Jurkat, Clone E6-1 (cell line): ENCODE results near the gene CFDP1.

ENCODE experiments used
- DNase-seq: peaks from one replicate; pipeline ENCODE4 v3.0.0-alpha.2; 2011; ENCODE audit warnings: low read depth, low spot score
- H3K4me3 ChIP-seq: 2 replicates; pipeline ENCODE4 v1.5.1; 2011; ENCODE audit warnings: mild to moderate bottlenecking, low read length, control low read depth, moderate library complexity

Gene CFDP1

DNA sequence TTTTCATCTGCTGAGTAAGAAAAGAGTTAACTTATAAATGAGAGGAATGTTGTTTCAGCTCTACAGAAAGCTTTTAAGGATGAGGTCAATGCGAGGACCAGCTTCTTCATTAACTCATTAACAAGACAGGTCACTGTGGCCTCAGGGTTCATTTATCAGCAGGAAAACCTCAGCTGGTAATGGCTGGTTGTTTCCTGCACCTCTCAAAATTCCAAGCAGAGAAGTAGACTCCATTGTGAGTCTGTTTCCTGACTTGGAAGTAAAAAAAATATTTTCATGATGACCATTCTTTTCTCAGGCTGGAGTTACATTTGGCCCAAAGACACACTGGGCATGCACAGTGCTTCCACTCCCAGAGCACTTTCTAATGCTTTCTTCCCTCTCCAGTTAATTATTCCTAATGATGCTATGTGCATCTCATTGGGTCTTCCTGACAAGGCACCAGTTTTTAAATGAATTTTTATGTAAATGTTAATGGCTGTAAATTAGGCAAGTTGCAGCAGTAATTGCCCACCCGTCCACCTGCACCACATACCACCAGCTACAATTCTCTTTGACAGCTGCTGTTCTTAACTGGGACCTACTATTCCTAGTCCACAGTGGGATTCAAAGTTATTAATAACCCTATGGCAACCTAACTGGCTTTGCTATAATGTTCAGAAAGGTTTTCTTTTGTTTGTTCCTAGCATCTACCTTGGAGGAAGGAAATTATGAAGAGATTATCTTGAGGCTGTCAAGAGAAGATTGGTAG is 92.4 kb downstream of the CFDP1 start:
- no peak overlapping the region for H3K4me3 ChIP-seq
- DNase-seq, result no peak

DNA sequence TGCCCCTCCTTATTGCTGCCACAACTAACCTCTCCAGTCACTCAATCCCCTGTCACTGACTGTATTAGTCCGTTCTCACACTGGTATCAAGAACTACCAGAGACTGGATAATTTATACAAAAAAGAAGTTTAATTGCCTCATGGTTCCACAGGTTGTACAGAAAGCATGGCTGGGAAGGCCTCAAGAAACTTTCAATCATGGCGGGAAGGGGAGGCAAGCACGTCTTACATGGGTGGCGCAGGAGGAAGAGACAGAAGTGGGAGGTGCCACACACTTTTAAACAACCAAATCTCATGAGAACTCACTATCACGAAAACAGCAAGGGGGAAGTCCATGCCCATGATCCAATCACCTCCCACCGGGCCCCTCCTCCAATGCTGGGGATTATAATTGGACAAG is 95.9 kb downstream of the CFDP1 start:
- DNase-seq, result no peak
- no peak overlapping the region for H3K4me3 ChIP-seq

DNA sequence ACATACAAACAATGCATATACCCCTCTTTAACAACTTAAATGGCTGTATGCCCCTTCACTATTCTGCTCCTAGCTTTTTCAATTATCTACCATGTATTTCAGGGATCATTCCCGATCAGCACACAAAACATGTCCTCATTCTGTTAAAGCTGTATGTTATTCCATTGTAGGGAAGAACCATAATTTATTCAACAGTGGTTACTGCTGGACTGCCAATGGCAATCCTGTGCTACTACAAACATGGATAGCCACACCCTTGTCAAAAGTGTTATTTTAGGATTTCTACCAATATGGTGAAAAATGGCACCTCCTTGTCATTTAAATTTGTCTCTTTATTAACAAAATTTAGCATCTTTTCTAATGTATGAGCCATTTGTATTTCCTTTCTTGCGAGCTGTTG is 96.8 kb downstream of the CFDP1 start:
- H3K4me3 ChIP-seq, result no peak overlapping the region
- DNase-seq, result no peak

DNA sequence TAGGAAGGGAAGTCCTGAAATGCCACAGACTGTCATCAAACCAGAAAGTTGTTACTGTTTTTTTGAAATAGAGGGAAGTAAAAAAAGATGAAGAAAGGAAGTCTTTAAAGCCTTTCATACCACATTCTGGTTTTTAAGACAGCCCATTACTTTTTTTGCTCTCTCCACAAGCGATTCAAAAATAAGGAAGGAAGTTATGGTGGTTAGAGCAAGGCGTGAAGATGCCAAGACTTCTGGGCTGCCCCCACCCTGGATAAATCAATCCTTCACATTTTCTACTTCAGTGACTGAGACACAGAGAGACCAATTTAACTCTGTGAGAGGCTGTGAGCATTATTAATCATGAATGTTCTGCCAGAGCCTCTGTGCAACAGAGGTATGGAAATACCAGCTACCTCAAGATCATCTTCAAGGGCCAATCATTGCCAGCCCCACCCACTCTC is 99.6 kb downstream of the CFDP1 start:
- no peak overlapping the region for H3K4me3 ChIP-seq
- DNase-seq, result peak; percentile 46

DNA sequence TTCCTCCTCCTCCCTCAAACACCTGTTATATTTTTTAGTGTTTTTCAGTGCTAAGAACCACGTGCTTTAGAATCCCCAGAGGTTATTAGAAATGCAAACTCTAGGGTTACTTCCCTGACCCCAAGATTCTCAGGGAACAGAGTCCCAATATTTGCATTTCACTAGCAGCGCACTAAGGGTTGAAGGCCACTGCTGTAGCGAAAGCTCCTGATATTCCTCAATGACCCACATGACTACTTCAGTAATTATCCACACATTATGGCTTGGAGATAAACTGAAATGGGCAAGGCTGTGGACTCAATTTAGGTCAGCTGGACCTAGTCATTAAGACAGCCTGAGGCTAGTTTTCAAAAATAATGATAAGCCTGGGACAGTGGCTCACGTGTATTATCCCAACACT is 103.4 kb downstream of the CFDP1 start:
- DNase-seq, result no peak
- H3K4me3 ChIP-seq, result no peak overlapping the region

DNA sequence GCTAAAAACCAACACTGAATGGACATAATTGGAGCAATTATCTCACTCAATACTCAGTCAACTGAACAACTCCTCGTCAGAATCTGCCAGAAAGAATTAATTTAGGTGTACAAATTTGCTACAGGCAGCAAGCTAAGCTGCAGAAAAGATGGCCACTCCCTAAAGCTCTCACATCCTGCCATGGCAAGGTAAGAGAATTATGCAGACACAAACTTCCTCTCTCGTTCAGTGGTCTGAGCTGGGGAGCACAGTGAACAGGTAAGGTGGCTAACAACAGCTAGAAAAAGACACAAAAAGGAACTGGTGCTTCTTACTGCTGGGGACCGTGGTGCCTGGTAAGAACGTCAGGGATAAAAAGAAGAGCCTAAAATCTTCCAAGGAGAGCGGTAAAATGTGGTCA is 107.0 kb downstream of the CFDP1 start:
- H3K4me3 ChIP-seq, result no peak overlapping the region
- DNase-seq, result no peak

DNA sequence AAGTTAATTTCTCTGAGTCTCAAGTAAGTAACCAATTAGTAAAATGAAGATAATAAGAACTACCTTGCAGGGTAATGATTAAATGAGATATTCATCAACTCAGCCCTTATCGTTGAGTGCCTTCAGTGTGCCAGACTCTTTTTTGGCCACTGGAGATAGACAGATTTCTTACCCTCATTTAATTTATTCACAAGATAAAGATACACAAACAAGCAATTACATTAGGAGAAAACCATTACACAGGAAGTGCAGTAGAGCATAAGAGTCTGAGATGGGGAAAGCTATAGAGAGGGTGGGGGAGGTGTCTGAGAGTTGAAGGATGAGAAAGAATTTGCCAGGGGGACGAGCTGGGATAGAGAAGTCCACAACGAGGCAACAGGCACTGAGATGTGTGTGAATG is 109.4 kb downstream of the CFDP1 start:
- H3K4me3 ChIP-seq, result no peak overlapping the region
- DNase-seq, result no peak

DNA sequence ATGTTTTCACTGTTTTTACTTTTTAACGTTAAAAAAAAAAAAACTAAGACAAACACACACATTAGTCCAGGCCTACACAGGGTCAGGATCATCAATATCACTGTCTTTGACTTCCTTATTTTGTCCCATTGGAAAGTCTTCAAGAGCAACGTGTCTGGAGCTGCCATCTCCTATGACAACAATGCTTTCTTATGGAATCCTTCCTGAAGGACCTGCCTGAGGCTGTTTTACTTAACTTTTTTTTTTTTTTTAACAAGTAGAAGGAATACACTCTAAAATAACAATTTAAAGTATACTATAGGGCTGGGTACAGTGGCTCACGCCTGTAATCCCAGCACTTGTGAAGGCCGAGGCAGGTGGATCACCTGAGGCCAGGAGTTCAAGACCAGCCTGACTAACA is 110.1 kb downstream of the CFDP1 start:
- no peak overlapping the region for H3K4me3 ChIP-seq
- DNase-seq, result no peak

DNA sequence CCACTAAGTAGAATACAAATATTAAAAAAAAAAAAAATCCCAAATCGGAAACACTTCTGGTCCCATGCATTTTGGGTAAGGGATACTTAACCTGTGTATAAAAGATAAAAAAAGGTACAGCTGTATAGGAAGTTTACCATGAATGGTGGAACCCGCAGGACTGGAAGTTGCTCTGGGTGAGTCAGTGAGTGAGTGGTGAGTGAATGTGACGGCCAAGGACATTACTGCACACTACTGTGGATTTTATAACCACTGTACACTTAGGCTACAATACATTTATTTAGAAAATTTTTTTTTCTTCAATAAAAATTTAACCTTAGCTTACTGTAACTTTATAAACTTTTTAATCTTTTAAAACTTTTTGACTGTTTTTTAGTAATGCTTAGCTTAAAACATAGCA is 110.6 kb downstream of the CFDP1 start:
- no peak overlapping the region for H3K4me3 ChIP-seq
- no peak for DNase-seq

DNA sequence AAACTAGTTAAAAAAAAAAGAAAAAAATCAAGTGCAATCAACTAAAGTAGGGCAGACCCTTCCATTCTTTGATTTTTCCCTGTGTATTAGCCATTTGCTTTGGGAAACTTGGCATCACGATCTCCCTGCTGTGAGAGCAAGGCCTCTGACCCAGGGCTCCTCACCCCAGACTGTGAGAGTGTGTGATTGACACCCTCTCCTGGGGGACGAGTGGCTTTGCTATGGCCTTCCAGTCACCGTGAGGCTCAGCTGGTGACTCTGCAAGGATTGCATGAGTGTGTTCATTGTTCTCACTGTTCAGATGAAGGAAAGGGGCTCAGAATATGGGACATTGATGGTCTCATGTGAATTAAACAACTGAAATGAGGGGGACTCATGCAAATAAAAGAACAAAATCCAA is 112.9 kb downstream of the CFDP1 start:
- no peak overlapping the region for H3K4me3 ChIP-seq
- DNase-seq, result no peak

DNA sequence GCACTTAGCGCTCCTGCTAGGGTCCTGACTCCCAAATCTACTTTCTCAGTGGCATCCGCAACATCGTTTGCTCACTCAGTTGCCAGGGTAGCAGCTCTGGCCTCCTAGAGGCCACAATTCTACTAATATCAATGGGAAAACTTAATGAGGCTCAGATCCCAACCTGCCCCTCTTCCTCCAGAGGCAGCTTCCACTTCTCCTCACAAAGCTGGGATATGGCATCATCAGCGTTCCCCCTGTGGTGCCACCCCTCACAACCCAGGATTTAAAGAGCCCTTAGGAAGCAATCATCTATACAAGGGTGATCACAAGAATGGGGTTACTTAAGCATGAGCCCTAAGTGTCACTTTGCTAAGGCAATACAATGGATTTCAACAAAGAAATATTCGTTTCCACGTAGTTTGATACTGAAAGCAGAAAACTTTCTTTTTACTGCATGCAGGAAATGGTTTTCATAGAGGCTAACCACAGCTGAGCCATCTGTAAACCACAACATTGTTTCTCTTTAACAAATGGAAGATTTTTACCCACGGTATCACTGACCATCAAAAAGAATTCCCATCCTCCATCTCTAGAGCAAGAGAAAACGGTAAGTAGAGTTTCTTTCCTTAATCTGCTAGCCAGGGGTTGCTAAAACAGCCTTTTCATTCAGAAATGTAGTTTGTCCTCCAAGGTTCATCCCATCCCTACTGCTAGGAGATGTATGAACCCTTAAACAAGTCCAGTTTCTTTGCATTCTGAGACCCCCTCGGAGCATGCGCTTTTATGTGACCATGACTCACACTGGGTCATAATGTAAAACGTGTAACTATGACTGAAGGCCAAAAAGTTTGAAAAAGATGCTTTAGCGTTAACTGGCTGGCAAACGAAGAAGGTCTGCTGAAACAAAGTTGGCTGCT is 113.5 kb downstream of the CFDP1 start:
- peak; percentile 77 for DNase-seq
- no peak overlapping the region for H3K4me3 ChIP-seq

DNA sequence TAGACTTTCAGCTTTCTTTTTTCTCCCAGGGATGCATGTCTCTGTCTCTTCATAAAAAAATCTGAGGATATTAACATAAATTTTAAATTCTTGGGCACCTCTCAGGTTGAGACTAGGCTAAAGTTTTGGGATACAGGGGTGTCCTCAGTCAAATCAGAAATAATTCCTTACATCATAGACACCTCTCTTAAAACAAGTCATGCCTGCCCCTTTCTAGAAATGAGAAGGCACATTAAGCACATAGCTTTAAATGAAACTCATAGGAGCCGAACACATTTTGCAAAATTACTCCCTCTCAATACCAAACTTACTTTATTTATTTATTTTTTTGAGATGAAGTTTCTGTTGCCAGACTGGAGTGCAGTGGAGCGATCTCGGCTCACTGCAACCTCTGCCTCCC is 114.6 kb downstream of the CFDP1 start:
- DNase-seq, result no peak
- no peak overlapping the region for H3K4me3 ChIP-seq

DNA sequence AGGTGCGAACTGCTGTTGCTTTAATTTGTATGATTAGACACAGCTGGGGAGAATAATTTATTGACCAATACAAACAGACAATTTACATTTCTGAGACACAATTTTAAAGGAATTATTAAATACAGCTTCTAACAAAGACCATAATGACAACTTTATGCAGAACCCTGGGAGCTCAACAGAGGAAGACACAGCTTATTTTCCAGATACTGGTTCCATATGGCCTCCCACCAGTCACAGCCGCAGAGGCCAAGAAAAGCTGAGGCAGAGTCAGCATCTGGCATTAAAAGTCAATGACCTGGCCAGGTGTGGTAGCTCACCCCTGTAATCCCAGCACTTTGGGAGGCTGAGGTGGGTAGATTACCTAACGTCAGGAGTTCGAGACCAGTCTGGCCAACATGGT is 115.8 kb downstream of the CFDP1 start:
- DNase-seq, result no peak
- H3K4me3 ChIP-seq, result no peak overlapping the region

DNA sequence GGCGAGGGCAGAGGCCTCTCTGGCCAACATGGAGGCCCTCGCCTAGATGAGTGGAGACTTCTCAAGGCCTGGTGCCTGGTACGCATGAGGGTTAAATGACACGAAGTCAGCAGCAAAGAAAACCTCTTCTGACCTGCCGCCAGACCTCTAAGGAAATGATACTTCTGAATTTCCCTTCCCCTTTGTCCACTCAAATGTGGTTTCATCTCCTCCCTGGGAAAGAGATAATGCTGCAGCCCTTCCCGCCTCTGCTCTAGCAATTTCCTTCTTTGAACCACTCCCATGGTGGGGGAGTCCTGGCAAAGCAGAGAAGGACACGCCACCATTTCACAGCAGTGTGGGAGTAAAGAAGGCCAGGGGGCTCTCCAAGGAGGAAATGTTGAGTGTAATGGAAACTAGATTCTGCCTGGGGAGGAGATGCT is 116.2 kb downstream of the CFDP1 start:
- DNase-seq, result no peak
- no peak overlapping the region for H3K4me3 ChIP-seq

DNA sequence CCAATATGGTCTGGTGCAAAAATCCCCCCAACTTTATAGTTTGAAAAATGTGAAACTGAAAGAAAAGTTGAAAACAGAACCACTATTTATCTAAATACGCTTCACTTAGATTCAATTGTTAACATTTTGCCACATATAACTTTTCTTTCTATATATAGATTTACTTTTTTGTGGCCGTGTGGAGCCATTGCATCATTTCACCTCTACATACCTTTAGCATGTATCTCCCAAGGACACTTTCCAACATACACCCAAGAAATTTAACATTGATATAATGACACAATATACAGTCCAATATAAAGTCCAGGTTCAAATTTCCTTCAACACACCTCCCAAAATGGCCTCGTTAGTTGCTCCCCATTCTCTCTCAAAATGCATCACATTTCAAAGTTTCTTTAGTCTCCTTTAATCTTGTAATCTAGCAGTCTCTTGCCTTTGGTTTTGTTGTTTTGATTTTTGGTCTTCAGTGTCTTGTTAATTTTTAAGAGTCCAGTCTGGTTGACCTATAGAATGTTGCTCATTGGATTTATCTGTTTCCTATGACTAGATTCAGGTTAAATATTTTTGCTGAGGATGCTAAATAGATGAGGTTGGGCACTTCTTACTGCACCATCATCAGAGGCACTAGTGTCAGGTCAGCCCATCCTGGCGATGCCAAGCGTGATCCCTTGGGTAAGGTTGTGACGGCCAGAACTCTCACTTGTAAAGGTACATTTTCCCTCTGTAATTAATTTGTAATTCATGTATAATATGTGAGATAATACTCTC is 117.6 kb downstream of the CFDP1 start:
- H3K4me3 ChIP-seq, result no peak overlapping the region
- DNase-seq, result no peak

DNA sequence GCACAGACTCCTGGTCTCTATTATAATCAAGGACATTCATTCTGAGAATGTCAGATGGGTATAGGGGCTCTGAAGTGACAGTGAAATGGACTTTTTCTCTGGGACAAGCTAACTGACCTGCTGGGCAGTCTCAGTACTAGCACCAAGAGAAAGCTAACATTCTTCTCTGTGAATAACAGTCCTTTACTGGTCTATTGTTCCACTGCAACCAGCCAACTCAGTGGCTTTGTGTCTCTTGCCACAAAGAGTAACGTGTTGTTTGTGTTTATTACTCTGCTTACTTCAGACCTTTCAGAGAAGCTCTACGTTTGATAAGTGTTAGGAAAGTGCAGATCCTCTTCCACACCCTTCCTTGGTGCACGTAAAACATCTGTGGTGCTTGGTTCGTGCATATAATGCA is 120.4 kb downstream of the CFDP1 start:
- H3K4me3 ChIP-seq, result no peak overlapping the region
- no peak for DNase-seq

DNA sequence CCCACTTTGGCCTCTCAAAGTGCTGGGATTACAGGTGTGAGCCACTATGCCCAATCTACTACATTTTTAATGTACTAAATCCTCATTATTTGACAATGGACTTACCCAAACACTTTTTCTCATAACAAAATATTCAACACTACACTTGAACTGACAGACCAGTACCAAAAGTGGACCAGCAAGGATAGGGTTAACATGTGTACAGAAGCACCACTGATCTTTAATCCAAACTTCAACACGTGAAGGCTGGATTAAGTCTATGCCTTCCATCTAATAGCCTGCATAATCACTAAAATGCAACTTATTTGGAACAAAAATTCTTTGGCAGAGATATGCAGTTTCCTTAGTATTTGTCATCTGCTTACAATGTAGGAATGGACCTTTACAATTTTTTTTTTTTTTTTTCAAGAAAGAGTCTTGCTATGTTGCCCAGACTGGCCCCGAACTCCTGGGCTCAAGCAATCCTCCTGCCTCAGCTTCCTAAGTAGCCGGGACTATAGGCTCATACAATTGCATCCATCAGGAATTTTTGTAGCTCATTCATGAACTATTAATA is 121.8 kb downstream of the CFDP1 start:
- DNase-seq, result no peak
- no peak overlapping the region for H3K4me3 ChIP-seq

DNA sequence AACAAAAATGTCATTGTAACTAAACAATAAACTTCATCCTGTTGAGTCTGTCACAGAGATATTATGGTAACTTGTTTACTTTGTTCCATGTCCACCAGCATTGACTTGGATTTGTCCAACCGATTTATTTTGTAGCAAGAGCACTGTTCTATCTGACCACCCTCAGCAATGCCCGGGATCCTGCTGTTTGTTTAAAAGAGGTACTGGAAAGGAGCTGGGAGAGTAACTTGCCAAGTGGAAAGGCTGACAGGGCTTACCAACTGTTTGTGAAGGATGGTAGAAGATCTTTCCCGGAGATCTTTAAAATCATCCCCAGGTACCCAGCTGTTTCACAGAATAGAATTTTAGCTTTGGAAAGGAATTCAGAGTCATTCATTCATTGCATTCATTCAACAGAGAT is 122.8 kb downstream of the CFDP1 start:
- DNase-seq, result no peak
- no peak overlapping the region for H3K4me3 ChIP-seq

DNA sequence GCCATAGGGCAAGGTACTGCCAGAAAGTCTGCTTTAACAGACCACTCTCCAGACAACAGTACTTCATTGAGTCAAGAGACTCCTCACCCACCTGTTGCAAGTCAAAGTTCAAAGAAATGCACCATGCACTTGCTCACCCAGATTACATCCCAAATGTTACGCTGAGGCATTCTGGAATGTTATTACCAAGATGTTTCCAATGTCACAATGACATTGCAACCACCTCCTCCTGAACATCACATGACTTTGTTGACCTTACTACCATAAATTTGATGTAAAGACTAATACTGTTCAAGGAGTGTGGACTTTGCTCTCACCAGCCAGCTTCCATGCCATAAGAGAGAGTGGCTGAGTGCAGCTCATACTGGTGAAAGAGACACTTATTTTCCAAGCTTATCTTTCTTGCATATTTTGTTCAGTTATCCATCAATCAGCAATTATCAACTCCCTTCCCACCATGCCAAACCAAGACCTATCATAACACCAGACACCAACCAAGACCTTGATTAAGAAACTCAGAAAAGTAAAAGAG is 123.3 kb downstream of the CFDP1 start:
- H3K4me3 ChIP-seq, result no peak overlapping the region
- DNase-seq, result no peak
